HEK293 (cell line): ENCODE measurements around the gene GSTM4.

Experiments
- CTCF ChIA-PET: fragments of 350-600 bp; formaldehyde crosslinking; extraction: SDS; loops from one replicate; lab custom pipeline; 2021; ENCODE audit warnings: antibody characterized with exemption; lab: Yijun Ruan, JAX
- POLR2A ChIA-PET: fragments of 300-600 bp; formaldehyde crosslinking; extraction: SDS; loops from one replicate; lab custom pipeline; 2020; ENCODE audit warnings: antibody characterized with exemption, inconsistent platforms; lab: Yijun Ruan, JAX
- H3K27ac ChIP-seq: fragments of 200-500 bp; sonication (Bioruptor generic); 2 replicates; pipeline ENCODE4 v1.5.1; 2014; ENCODE audit warnings: low read depth, low read length, control low read depth, inconsistent platforms; ENCODE audit errors: extremely low read depth
- H3K36me3 ChIP-seq, 2 experiments: fragments of 200-500 bp in 1 of 2; sonication (Bioruptor generic) in 1 of 2; 1 replicate in 1 of 2; 2 replicates in 1 of 2; pipeline ENCODE4 v1.5.1; 2014 to 2017; ENCODE audit warnings: inconsistent platforms in 2 of 2, low read length in 2 of 2; ENCODE audit not compliant: control insufficient read depth in 2 of 2, insufficient read depth in 1 of 2
- H3K4me1 ChIP-seq: fragments of 200-500 bp; sonication (Bioruptor generic); 2 replicates; pipeline ENCODE4 v1.5.1; 2014; ENCODE audit warnings: mild to moderate bottlenecking, low read length, inconsistent platforms; ENCODE audit not compliant: control insufficient read depth, insufficient read depth
- H3K4me3 ChIP-seq: 2 replicates; pipeline ENCODE4 v1.5.1; 2011; ENCODE audit warnings: low read depth, mild to moderate bottlenecking, control low read depth, low read length, moderate library complexity
- H3K9me3 ChIP-seq: fragments of 200-500 bp; sonication (Bioruptor generic); 2 replicates; pipeline ENCODE4 v1.5.1; 2014; ENCODE audit warnings: low read depth, low read length, inconsistent platforms; ENCODE audit not compliant: control insufficient read depth, insufficient read depth
- BCL11B ChIP-seq: fragments of 450-650 bp; formaldehyde crosslinking; IDR thresholded peaks from 2 replicates; pipeline ENCODE4 v1.5.1; 2016; ENCODE audit warnings: low read depth, missing biosample characterization, missing genetic modification characterization
- FEZF1 ChIP-seq: fragments of 450-650 bp; formaldehyde crosslinking; IDR thresholded peaks from 2 replicates; pipeline ENCODE4 v1.5.1; 2016; ENCODE audit warnings: missing biosample characterization, missing genetic modification characterization
- GLIS2 ChIP-seq: fragments of 450-650 bp; formaldehyde crosslinking; IDR thresholded peaks from 2 replicates; pipeline ENCODE4 v1.5.1; 2016; ENCODE audit warnings: missing biosample characterization, missing genetic modification characterization
- KLF10 ChIP-seq: fragments of 450-650 bp; IDR thresholded peaks from 2 replicates; pipeline ENCODE4 v1.5.1; 2018; ENCODE audit warnings: missing biosample characterization, mild to moderate bottlenecking, missing genetic modification characterization
- KLF16 ChIP-seq: fragments of 450-650 bp; formaldehyde crosslinking; IDR thresholded peaks from 2 replicates; pipeline ENCODE4 v1.5.1; 2017; ENCODE audit warnings: missing biosample characterization, missing genetic modification characterization
- REST ChIP-seq: fragments of 450-650 bp; formaldehyde crosslinking; IDR thresholded peaks from 2 replicates; pipeline ENCODE4 v1.5.1; 2016; ENCODE audit warnings: missing biosample characterization, missing genetic modification characterization
- SP7 ChIP-seq: fragments of 450-650 bp; formaldehyde crosslinking; IDR thresholded peaks from 2 replicates; pipeline ENCODE4 v1.5.1; 2016; ENCODE audit warnings: missing biosample characterization, missing genetic modification characterization
- TRIM28 ChIP-seq: IDR thresholded peaks from 2 replicates; pipeline ENCODE4 v1.6.1; 2011; ENCODE audit warnings: low read length, control low read depth, borderline replicate concordance
- WT1 ChIP-seq: fragments of 450-650 bp; formaldehyde crosslinking; IDR thresholded peaks from 2 replicates; pipeline ENCODE4 v1.5.1; 2016; ENCODE audit warnings: missing biosample characterization, missing genetic modification characterization
- YY2 ChIP-seq: fragments of 450-650 bp; formaldehyde crosslinking; IDR thresholded peaks from 2 replicates; pipeline ENCODE4 v1.5.1; 2016; ENCODE audit warnings: missing biosample characterization, missing genetic modification characterization
- ZBTB48 ChIP-seq: fragments of 450-650 bp; formaldehyde crosslinking; IDR thresholded peaks from 2 replicates; pipeline ENCODE4 v1.5.1; 2016; ENCODE audit warnings: missing biosample characterization, missing genetic modification characterization
- ZFHX2 ChIP-seq: fragments of 450-650 bp; formaldehyde crosslinking; conservative IDR thresholded peaks from 2 replicates; pipeline ENCODE4 v1.5.1; 2016; ENCODE audit warnings: missing biosample characterization, missing genetic modification characterization
- ZNF202 ChIP-seq: fragments of 450-650 bp; formaldehyde crosslinking; IDR thresholded peaks from 2 replicates; pipeline ENCODE4 v1.5.1; 2016; ENCODE audit warnings: missing biosample characterization, missing genetic modification characterization, borderline replicate concordance
- ZNF26 ChIP-seq: fragments of 450-650 bp; formaldehyde crosslinking; IDR thresholded peaks from 2 replicates; pipeline ENCODE4 v1.5.1; 2016; ENCODE audit warnings: missing biosample characterization, missing genetic modification characterization
- ZNF280D ChIP-seq: fragments of 450-650 bp; formaldehyde crosslinking; IDR thresholded peaks from 2 replicates; pipeline ENCODE4 v1.5.1; 2016; ENCODE audit warnings: missing biosample characterization, missing genetic modification characterization
- ZNF302 ChIP-seq: fragments of 450-650 bp; formaldehyde crosslinking; IDR thresholded peaks from 2 replicates; pipeline ENCODE4 v1.5.1; 2016; ENCODE audit warnings: missing biosample characterization, missing genetic modification characterization, low read depth
- ZNF362 ChIP-seq: fragments of 450-650 bp; formaldehyde crosslinking; IDR thresholded peaks from 2 replicates; pipeline ENCODE4 v1.5.1; 2016; ENCODE audit warnings: missing biosample characterization, missing genetic modification characterization
- ZNF398 ChIP-seq: fragments of 450-650 bp; formaldehyde crosslinking; IDR thresholded peaks from 2 replicates; pipeline ENCODE4 v1.5.1; 2017; ENCODE audit warnings: missing biosample characterization, missing genetic modification characterization
- ZNF501 ChIP-seq: fragments of 450-650 bp; formaldehyde crosslinking; IDR thresholded peaks from 2 replicates; pipeline ENCODE4 v1.5.1; 2016; ENCODE audit warnings: missing biosample characterization, missing genetic modification characterization
- ZNF548 ChIP-seq: fragments of 450-650 bp; formaldehyde crosslinking; IDR thresholded peaks from 2 replicates; pipeline ENCODE4 v1.5.1; 2016; ENCODE audit warnings: missing biosample characterization, missing genetic modification characterization
- ZNF623 ChIP-seq: fragments of 450-650 bp; formaldehyde crosslinking; IDR thresholded peaks from 2 replicates; pipeline ENCODE4 v1.5.1; 2016; ENCODE audit warnings: missing biosample characterization, missing genetic modification characterization
- ZNF624 ChIP-seq: fragments of 450-650 bp; formaldehyde crosslinking; IDR thresholded peaks from 2 replicates; pipeline ENCODE4 v1.5.1; 2017; ENCODE audit warnings: missing biosample characterization, missing genetic modification characterization
- ZNF639 ChIP-seq: fragments of 450-650 bp; formaldehyde crosslinking; IDR thresholded peaks from 2 replicates; pipeline ENCODE4 v1.5.1; 2016; ENCODE audit warnings: missing biosample characterization, missing genetic modification characterization
- ZNF660 ChIP-seq: fragments of 450-650 bp; IDR thresholded peaks from 2 replicates; pipeline ENCODE4 v1.5.1; 2018; ENCODE audit warnings: missing biosample characterization, mild to moderate bottlenecking, missing genetic modification characterization
- ZNF776 ChIP-seq: fragments of 450-650 bp; formaldehyde crosslinking; IDR thresholded peaks from 2 replicates; pipeline ENCODE4 v1.5.0; 2017; ENCODE audit warnings: missing biosample characterization, missing genetic modification characterization, borderline replicate concordance

Gene GSTM4

GRCh38 chr1:109643385-109644230 lies 12.3 kb upstream of the GSTM4 start:
- Histone ChIP-seq H3K4me1 (no peaks in the 10 kb centered on the region), H3K27ac (no peak overlapping the region), H3K9me3 (no peaks in the 10 kb centered on the region), H3K4me3 (no peak overlapping the region), H3K36me3 (no peaks in the 10 kb centered on the region)
- ChIA-PET POLR2A (no interaction called here), CTCF (interaction anchor here (0.6 to 11.3 kb wide), 26 partner anchors 7 to 941 kb away, joined by 3 to 345 read pairs (median 4); partner anchors contain the start of gene AHCYL1)
- TF ChIP-seq REST (tag by site-specific recombination) (no peak), ZNF660 (0 out of 2 replicates have a peak, but pooled peaks have one; percentile 14), ZNF280D (no peak), ZNF624 (tag by site-specific recombination) (no peak), ZNF362 (tag by site-specific recombination) (no peak), ZNF639 (tag by site-specific recombination) (no peak), FEZF1 (tag by site-specific recombination) (no peak), ZNF202 (tag by site-specific recombination) (no peak), BCL11B (tag by site-specific recombination) (0 out of 2 replicates have a peak, but pooled peaks have one; percentile 35), GLIS2 (tag by site-specific recombination) (peak; percentile 71), ZNF548 (tag by site-specific recombination) (no peak), ZNF776 (no peak), TRIM28 (no peak), WT1 (tag by site-specific recombination) (no peak), ZNF302 (tag by site-specific recombination) (no peak), YY2 (tag by site-specific recombination) (no peak), ZBTB48 (tag by site-specific recombination) (peak; percentile 32; the same call in 1 of the 2 replicates), ZFHX2 (no peak; the same call in 1 of the 2 replicates), ZNF501 (tag by site-specific recombination) (peak; percentile 75; the same call in 1 of the 2 replicates), SP7 (tag by site-specific recombination) (0 out of 2 replicates have a peak, but pooled peaks have one; percentile 33), KLF16 (tag by site-specific recombination) (no peak), ZNF623 (tag by site-specific recombination) (no peak), ZNF398 (no peak), ZNF26 (tag by site-specific recombination) (no peak), KLF10 (tag by site-specific recombination) (no peak)
